T-helper 17 cell (primary cell): ENCODE results near the gene LRRC52. TPM values are rescaled to one million over a fixed set of nuclear protein-coding genes. Genes with fewer than 3 reads are reported as not detected.

Source experiments
- ATAC-seq: fragments of 150-1000 bp; cut with Tn5 transposase; 2 replicates; pipeline ENCODE4 v1.10.0; 2021; ENCODE audit warnings: mild to moderate bottlenecking, moderate library complexity
- DNase-seq, 3 donors: peaks; one replicate each; pipeline versions ENCODE4 v3.0.0 to v3.0.0-alpha.2; 2020 to 2021
- H3K9me3 ChIP-seq: one replicate; pipeline ENCODE4 v1.7.0; 2013; ENCODE audit warnings: low read length, mild to moderate bottlenecking; ENCODE audit not compliant: control insufficient read depth, poor library complexity, severe bottlenecking
- H3K27ac Mint-ChIP-seq: one replicate; pipeline ENCODE4 v1.8.0; 2022; ENCODE audit warnings: mild to moderate bottlenecking, moderate library complexity, mixed read lengths
- H3K27me3 Mint-ChIP-seq: one replicate; pipeline ENCODE4 v1.8.0; 2022; ENCODE audit warnings: mixed read lengths
- H3K36me3 Mint-ChIP-seq: one replicate; pipeline ENCODE4 v1.8.0; 2022; ENCODE audit warnings: low read depth, mixed read lengths
- H3K4me1 Mint-ChIP-seq: one replicate; pipeline ENCODE4 v1.8.0; 2022; ENCODE audit warnings: mild to moderate bottlenecking, mixed read lengths
- H3K4me3 Mint-ChIP-seq: one replicate; pipeline ENCODE4 v1.8.0; 2022; ENCODE audit warnings: mild to moderate bottlenecking, moderate library complexity, mixed read lengths
- total RNA-seq, 4 donors: library from RNA in 2 of 4; stranded (reverse) in 2 of 4; gene quantifications; one replicate each; pipeline ENCODE4 v1.2.3 and lab custom pipeline; 2022 to 2026

LRRC52 gene
- not detected for total RNA-seq
- total RNA-seq (lab: John Stamatoyannopoulos, UW): 0 reads per million in 2 donors

GRCh38 chr1:165543532-165544438 lies at the start of gene LRRC52:
Gene LRRC52, plus strand, starts transcription at chr1:165544000. Its CDS starts 297 bp downstream, at chr1:165544297.
- peaks cover 78% of the 10 kb centered on the region for H3K27me3 Mint-ChIP-seq
- no peak for ATAC-seq
- no peak within 1 kb of the TSS for H3K27ac Mint-ChIP-seq
- no peaks in the 10 kb centered on the region for H3K4me1 Mint-ChIP-seq
- H3K9me3 ChIP-seq: no peaks in the 10 kb centered on the region
- no peak for DNase-seq
- peaks cover 3% of the 10 kb centered on the region for H3K36me3 Mint-ChIP-seq
- no peak within 1 kb of the TSS for H3K4me3 Mint-ChIP-seq

GRCh38 chr1:165494949-165495857 lies 48.6 kb upstream of the LRRC52 start:
- H3K4me1 Mint-ChIP-seq: peaks cover 3% of the 10 kb centered on the region
- peaks cover 58% of the 10 kb centered on the region for H3K27me3 Mint-ChIP-seq
- ATAC-seq: no peak
- H3K4me3 Mint-ChIP-seq: no peak overlapping the region
- no peak for DNase-seq
- no peak overlapping the region for H3K27ac Mint-ChIP-seq
- H3K9me3 ChIP-seq: no peaks in the 10 kb centered on the region
- H3K36me3 Mint-ChIP-seq: no peaks in the 10 kb centered on the region

GRCh38 chr1:165495858-165496205 lies 48.0 kb upstream of the LRRC52 start:
- ATAC-seq (no peak), DNase-seq (no peak)
- no peak overlapping the region for H3K27ac Mint-ChIP-seq
- no peaks in the 10 kb centered on the region for H3K9me3 ChIP-seq
- peaks cover 56% of the 10 kb centered on the region for H3K27me3 Mint-ChIP-seq
- H3K36me3 Mint-ChIP-seq: no peaks in the 10 kb centered on the region
- H3K4me3 Mint-ChIP-seq: no peak overlapping the region
- peaks cover 3% of the 10 kb centered on the region for H3K4me1 Mint-ChIP-seq

- peaks cover 56% of the 10 kb centered on the region for H3K27me3 Mint-ChIP-seq
- no peak overlapping the region for H3K4me3 Mint-ChIP-seq
- peaks cover 3% of the 10 kb centered on the region for H3K4me1 Mint-ChIP-seq
- no peak overlapping the region for H3K27ac Mint-ChIP-seq
- no peaks in the 10 kb centered on the region for H3K36me3 Mint-ChIP-seq
- ATAC-seq (no peak), DNase-seq (no peak)
- H3K9me3 ChIP-seq: no peaks in the 10 kb centered on the region
Measured at GRCh38 chr1:165496501-165496900, 47.3 kb upstream of the LRRC52 start.

- no peaks in the 10 kb centered on the region for H3K9me3 ChIP-seq
- Mint-ChIP-seq H3K27ac (no peak overlapping the region), H3K36me3 (no peaks in the 10 kb centered on the region), H3K4me3 (no peak overlapping the region), H3K4me1 (peaks cover 3% of the 10 kb centered on the region), H3K27me3 (peaks cover 59% of the 10 kb centered on the region)
- ATAC-seq (no peak), DNase-seq (no peak)
Measured at GRCh38 chr1:165497069-165498013, 46.5 kb upstream of the LRRC52 start.

GRCh38 chr1:165501330-165501969 lies 42.4 kb upstream of the LRRC52 start:
- ATAC-seq: no peak
- no peak for DNase-seq
- Mint-ChIP-seq H3K36me3 (no peaks in the 10 kb centered on the region), H3K27me3 (peaks cover 42% of the 10 kb centered on the region), H3K4me3 (no peak overlapping the region), H3K4me1 (no peaks in the 10 kb centered on the region), H3K27ac (no peak overlapping the region)
- no peaks in the 10 kb centered on the region for H3K9me3 ChIP-seq

- no peak for DNase-seq
- H3K36me3 Mint-ChIP-seq: no peaks in the 10 kb centered on the region
- H3K4me3 Mint-ChIP-seq: no peak overlapping the region
- H3K9me3 ChIP-seq: no peaks in the 10 kb centered on the region
- H3K4me1 Mint-ChIP-seq: peaks cover 2% of the 10 kb centered on the region
- peaks cover 42% of the 10 kb centered on the region for H3K27me3 Mint-ChIP-seq
- no peak for ATAC-seq
- H3K27ac Mint-ChIP-seq: no peak overlapping the region
Measured at GRCh38 chr1:165501970-165502348, 41.8 kb upstream of the LRRC52 start.

GRCh38 chr1:165507570-165507969 lies 36.2 kb upstream of the LRRC52 start:
- Mint-ChIP-seq H3K27ac (no peak overlapping the region), H3K36me3 (no peaks in the 10 kb centered on the region), H3K4me3 (no peak overlapping the region), H3K27me3 (peaks cover 38% of the 10 kb centered on the region), H3K4me1 (peaks cover 2% of the 10 kb centered on the region)
- ATAC-seq (no peak), DNase-seq (no peak)
- H3K9me3 ChIP-seq: no peaks in the 10 kb centered on the region

- no peaks in the 10 kb centered on the region for H3K36me3 Mint-ChIP-seq
- no peak overlapping the region for H3K27ac Mint-ChIP-seq
- DNase-seq (no peak), ATAC-seq (no peak)
- peaks cover 2% of the 10 kb centered on the region for H3K4me1 Mint-ChIP-seq
- H3K9me3 ChIP-seq: no peaks in the 10 kb centered on the region
- H3K4me3 Mint-ChIP-seq: no peak overlapping the region
- peaks cover 35% of the 10 kb centered on the region for H3K27me3 Mint-ChIP-seq
Measured at GRCh38 chr1:165508291-165508690, 35.5 kb upstream of the LRRC52 start.

GRCh38 chr1:165512816-165513215 lies 31.0 kb upstream of the LRRC52 start:
- ATAC-seq (no peak), DNase-seq (no peak)
- H3K27ac Mint-ChIP-seq: no peak overlapping the region
- H3K9me3 ChIP-seq: no peaks in the 10 kb centered on the region
- H3K4me1 Mint-ChIP-seq: no peaks in the 10 kb centered on the region
- H3K36me3 Mint-ChIP-seq: peaks cover 2% of the 10 kb centered on the region
- H3K4me3 Mint-ChIP-seq: no peak overlapping the region
- peaks cover 31% of the 10 kb centered on the region for H3K27me3 Mint-ChIP-seq

- no peak overlapping the region for H3K27ac Mint-ChIP-seq
- no peak overlapping the region for H3K4me3 Mint-ChIP-seq
- peaks cover 16% of the 10 kb centered on the region for H3K27me3 Mint-ChIP-seq
- no peaks in the 10 kb centered on the region for H3K4me1 Mint-ChIP-seq
- ATAC-seq: no peak
- DNase-seq: no peak
- H3K36me3 Mint-ChIP-seq: peaks cover 2% of the 10 kb centered on the region
- H3K9me3 ChIP-seq: peaks cover 3% of the 10 kb centered on the region
Measured at GRCh38 chr1:165516469-165516868, 27.3 kb upstream of the LRRC52 start.

GRCh38 chr1:165520646-165521045 lies 23.2 kb upstream of the LRRC52 start:
- DNase-seq: no peak
- no peak overlapping the region for H3K4me3 Mint-ChIP-seq

More at GRCh38 chr1:165520646-165521045, 23.2 kb upstream of the LRRC52 start:
- H3K36me3 Mint-ChIP-seq: peaks cover 3% of the 10 kb centered on the region
- H3K4me1 Mint-ChIP-seq: no peaks in the 10 kb centered on the region
- H3K27me3 Mint-ChIP-seq: peaks cover 18% of the 10 kb centered on the region
- ATAC-seq: no peak
- no peak overlapping the region for H3K27ac Mint-ChIP-seq
- peaks cover 3% of the 10 kb centered on the region for H3K9me3 ChIP-seq
